NCI-H345 treated with DMSO at 0.1 percent for 48 hours (cell line): ENCODE results near the gene UCP1.
"Not testable (repeated sequence)": the region's sequence is repeated elsewhere in the genome, so short reads cannot be mapped to it uniquely, and the experiment has no call there.

Source experiments
- DNase-seq: peaks from one replicate; lab custom pipeline; 2025; ENCODE audit not compliant: unreplicated experiment; lab: John Stamatoyannopoulos, UW

The UCP1 gene

DNA sequence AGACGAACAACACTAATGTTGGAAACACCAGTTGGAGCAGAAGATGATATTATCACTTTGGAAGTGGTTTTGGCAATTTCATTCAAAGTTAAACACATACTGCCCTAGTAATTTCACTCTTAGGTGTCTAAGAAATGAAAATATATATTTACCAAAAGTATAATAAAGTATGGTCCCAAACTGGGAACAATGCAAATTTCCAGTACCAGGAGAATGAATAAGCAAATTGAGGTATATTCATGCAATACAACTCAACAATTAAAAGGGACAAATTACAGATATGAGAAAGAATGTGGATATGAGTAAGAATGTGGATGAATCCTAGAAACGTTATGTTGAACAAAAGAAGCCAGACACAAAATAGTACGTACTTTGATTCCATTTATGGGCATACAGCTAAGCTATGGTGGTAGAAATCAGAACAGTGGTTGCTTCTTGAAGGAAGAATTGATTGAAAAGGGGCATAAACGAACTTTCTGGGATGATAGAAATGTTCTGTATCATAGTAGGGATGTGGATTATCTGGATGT lies 34.7 kb downstream of the UCP1 start:
- no peak for DNase-seq

DNA sequence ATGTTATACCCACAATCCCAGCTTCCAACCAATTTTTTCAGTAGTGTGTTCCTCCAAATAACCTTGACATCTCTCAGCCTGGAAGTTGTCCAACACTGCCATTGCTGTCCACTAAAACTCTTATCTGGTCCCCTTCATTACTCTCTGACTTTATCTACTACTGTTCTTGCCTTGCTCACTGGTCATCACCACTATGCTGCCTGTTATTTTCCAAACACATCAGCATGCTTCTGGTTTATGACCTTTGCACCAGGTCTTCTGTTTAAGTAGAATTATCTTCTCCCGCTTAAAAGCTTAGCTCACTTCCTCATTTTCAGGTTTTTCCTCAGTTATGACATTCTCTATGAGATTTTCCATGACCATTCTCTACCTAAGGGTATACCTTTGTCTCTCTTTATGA lies 39.3 kb downstream of the UCP1 start:
- no peak for DNase-seq

DNA sequence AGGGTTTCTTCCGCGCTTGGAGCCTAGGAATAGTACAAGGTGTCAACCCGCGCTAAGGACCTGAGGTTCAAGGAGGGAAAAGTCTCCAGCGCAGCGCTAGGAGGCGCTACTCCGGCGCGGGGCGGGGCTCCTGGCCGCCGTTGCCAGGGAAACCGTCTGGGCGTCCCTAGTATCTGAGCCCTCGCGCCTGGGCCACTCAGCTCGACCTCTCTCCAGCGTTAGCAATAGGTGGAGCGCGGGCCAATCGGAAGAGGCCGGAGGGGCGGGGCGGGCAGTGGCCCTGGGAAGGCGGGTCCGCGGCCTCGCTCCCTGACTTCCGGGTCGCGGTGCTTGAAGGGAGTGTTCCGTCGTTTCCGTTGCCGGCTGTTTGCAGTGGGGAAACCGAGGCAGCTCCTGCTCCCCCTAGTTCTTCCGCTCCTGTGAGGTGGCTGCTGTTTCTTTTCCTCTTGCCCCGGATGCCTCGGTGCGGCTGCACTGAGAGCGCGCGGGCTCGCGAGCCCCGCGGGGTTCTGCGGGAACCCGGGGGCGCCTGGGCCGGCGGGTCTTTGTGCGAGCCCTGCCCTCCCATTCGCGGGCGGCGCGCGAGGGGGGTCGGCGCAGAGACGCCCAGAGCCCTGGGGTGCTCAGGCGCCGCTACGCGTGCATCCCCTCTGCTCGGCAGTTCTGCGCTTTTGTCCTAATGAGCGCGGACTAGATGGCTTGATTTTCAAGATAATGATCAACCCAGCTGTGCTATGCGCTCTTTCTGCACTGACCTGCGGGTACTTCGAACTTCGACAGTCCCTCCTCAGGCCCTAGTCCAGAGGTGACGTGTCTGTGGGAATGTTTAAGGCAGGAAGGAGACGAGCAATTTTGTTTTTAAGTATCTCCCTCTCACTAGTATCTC lies 44.7 kb downstream of the UCP1 start, which contains the start of gene ELMOD2:
Gene ELMOD2, plus strand, starts transcription at position 312 of the 886 bp plus-strand sequence. CDS start 1,261 bp downstream, outside the sequence.
- DNase-seq, result peak; percentile 91

DNA sequence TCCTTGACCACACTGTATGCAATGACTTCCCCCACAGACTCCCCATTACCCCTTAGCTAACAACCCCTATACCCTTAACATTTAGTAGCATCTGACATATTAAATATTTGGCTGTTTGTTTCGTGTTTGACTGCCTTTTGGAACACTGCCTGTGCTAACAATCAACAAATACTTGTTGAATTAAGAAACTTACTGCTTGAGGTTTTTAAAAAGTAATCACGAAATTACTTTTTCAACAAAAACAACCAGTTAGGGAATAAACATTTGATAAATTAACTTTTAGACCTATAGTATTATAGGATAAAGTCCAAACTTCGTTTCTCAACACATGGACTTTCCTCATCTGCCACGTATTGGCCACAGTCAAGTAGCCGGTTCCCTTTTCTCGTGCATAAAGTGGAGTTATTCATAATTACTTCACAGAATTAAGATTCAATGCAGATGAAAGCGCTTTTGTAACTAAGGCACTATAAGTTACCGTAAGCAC lies 45.3 kb downstream of the UCP1 start:
- no peak for DNase-seq

DNA sequence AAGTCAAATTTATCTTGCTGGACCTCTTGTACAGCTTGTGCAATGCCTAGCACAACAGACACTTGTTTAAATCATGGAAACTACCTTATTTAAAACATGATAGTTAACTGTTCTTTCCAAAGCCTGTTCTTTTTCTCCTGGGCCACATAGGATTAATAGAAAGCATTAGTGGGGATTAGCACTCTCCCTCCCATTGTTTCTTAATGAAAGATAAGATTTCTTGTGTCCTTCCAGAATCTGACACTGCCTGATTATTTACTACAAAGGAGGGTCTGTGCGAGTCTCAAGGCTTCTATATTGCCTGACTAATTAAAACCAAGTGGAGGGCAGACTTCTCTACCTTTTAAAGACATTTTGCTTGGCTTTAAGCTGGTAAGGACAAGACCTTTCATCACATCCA lies 53.3 kb downstream of the UCP1 start:
- no peak for DNase-seq

DNA sequence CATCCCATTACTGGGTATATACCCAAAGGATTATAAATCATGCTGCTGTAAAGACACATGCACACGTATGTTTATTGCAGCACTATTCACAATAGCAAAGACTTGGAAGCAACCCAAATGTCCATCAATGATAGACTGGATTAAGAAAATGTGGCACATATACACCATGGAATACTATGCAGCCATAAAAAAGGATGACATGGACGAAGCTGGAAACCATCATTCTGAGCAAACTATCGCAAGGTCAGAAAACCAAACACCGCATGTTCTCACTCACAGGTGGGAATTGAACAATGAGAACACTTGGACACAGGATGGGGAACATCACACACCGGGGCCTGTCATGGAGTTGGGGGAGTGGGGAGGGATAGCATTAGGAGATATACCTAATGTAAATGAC lies 55.0 kb downstream of the UCP1 start:
- DNase-seq, result not testable (repeated sequence)
